Natural killer cell (primary cell): ENCODE measurements around the gene TREM2. TPM values are rescaled to one million over a fixed set of nuclear protein-coding genes. Genes with fewer than 3 reads are reported as not detected.

Experiments
- ATAC-seq, 3 donors: fragments of 150-1000 bp in 2 of 3; fragments of 200-7000 bp in 1 of 3; cut with Tn5 transposase; 1 replicate in 1 of 3; 2 replicates in 2 of 3; pipeline ENCODE4 v1.10.0; 2021; ENCODE audit warnings: mild to moderate bottlenecking in 2 of 3, moderate library complexity in 2 of 3
- DNase-seq, 2 donors: peaks; one replicate each; pipeline versions ENCODE4 v3.0.0 to v3.0.0-alpha.2; 2013 to 2021; ENCODE audit warnings: mixed read lengths in 1 of 2
- H3K27ac ChIP-seq: one replicate; pipeline ENCODE4 v1.5.1; 2013; ENCODE audit warnings: mild to moderate bottlenecking, low read length
- H3K27me3 ChIP-seq: one replicate; pipeline ENCODE4 v1.6.1; 2013; ENCODE audit warnings: low read length; ENCODE audit not compliant: control insufficient read depth, insufficient read depth
- H3K36me3 ChIP-seq: one replicate; pipeline ENCODE4 v1.6.1; 2013; ENCODE audit warnings: low read length; ENCODE audit not compliant: control insufficient read depth, insufficient read depth
- H3K4me1 ChIP-seq: one replicate; pipeline ENCODE4 v1.6.1; 2013; ENCODE audit warnings: low read length; ENCODE audit not compliant: control insufficient read depth, insufficient read depth
- H3K4me3 ChIP-seq: one replicate; pipeline ENCODE4 v1.5.1; 2013; ENCODE audit warnings: low read length
- H3K9me3 ChIP-seq: one replicate; pipeline ENCODE4 v1.6.1; 2013; ENCODE audit warnings: low read length; ENCODE audit not compliant: control insufficient read depth, insufficient read depth
- H3K27ac Mint-ChIP-seq, 2 donors: one replicate each; pipeline ENCODE4 v1.8.0; 2022; ENCODE audit warnings: mild to moderate bottlenecking in 2 of 2, mixed read lengths in 2 of 2, moderate library complexity in 1 of 2
- H3K27me3 Mint-ChIP-seq, 2 donors: one replicate each; pipeline ENCODE4 v1.8.0; 2022; ENCODE audit warnings: low read depth in 2 of 2, mixed read lengths in 2 of 2
- H3K36me3 Mint-ChIP-seq: one replicate; pipeline ENCODE4 v1.8.0; 2022; ENCODE audit warnings: mixed read lengths
- H3K4me1 Mint-ChIP-seq, 2 donors: one replicate each; pipeline ENCODE4 v1.8.0; 2022; ENCODE audit warnings: mixed read lengths in 2 of 2
- H3K4me3 Mint-ChIP-seq: one replicate; pipeline ENCODE4 v1.8.0; 2022; ENCODE audit warnings: mild to moderate bottlenecking, moderate library complexity, mixed read lengths
- H3K9me3 Mint-ChIP-seq, 2 donors: one replicate each; pipeline ENCODE4 v1.8.0; 2022; ENCODE audit warnings: mixed read lengths in 2 of 2
- WGBS: methylation state at CpG from one replicate; pipeline ENCODE4 v1.1.7; 2013; ENCODE audit warnings: missing lambda C conversion rate; ENCODE audit not compliant: insufficient coverage; 5-methylcytosine and 5-hydroxymethylcytosine counted together
- intact Hi-C: fragments of 100-400 bp; cut with micrococcal nuclease; formaldehyde crosslinking; loops from one replicate; pipeline ENCODE4 v1.14.2; 2022
- total RNA-seq, 4 donors: library from RNA; stranded (reverse); fragments of 120-200 nt in 1 of 4; gene quantifications; one replicate each; pipeline versions ENCODE4 v1.2.3 to v1.2.4, GENCODE V29; 2013 to 2022
- TF ChIP-seq, protein P1 (sequence below): fragments of 200-600 bp; IDR thresholded peaks from one replicate; pipeline ENCODE4 v1.8.0; 2022; ENCODE audit warnings: antibody characterized with exemption

The TREM2 gene
- total RNA-seq, 3 donors from 2014 or later (not counting 1 experiment from before 2014, with no cell fraction given), result not detected

DNA sequence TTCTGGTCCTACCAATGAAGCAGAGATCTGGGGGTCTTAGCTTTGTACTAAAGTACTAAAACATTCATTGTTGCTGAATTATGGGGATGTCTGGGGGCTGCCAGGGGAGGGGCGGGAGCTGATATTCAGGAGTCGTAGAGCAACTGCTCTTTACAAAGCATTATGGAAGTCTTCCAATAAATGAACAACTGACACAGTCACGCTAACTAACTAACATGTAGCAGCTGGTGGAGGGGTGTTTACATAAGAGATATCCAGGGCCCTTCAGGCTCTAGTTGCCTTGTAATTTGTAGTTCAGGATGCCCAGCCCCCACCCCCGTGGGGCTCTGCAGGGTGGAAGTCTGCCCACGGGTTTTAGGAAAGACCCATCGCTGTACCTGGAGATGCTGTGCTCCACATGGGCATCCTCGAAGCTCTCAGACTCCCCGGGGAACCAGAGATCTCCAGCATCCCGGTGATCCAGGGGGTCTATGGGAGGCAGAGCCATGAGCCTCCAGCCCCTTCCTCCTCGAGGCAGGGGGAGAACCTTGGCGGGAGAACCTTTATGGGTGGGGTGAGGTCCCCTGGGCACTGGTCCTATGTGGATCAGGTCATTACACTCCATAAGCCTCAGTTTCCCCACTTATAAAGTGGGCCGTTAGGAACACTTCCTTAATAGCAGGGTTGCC, 3.4 kb downstream of the TREM2 start:
- Histone ChIP-seq H3K27me3 (no peaks in the 10 kb centered on the region), H3K36me3 (no peaks in the 10 kb centered on the region), H3K4me1 (peaks cover 5% of the 10 kb centered on the region), H3K9me3 (no peaks in the 10 kb centered on the region), H3K27ac (no peak overlapping the region), H3K4me3 (no peak overlapping the region)
- H3K4me3 Mint-ChIP-seq, result no peak overlapping the region
- H3K9me3 Mint-ChIP-seq, result no peaks in the 10 kb centered on the region
- WGBS, result 87% methylated on average over 10 of the region's 12 CpGs
- H3K4me1 Mint-ChIP-seq, result no peaks in the 10 kb centered on the region
- TF ChIP-seq, protein P1, sequence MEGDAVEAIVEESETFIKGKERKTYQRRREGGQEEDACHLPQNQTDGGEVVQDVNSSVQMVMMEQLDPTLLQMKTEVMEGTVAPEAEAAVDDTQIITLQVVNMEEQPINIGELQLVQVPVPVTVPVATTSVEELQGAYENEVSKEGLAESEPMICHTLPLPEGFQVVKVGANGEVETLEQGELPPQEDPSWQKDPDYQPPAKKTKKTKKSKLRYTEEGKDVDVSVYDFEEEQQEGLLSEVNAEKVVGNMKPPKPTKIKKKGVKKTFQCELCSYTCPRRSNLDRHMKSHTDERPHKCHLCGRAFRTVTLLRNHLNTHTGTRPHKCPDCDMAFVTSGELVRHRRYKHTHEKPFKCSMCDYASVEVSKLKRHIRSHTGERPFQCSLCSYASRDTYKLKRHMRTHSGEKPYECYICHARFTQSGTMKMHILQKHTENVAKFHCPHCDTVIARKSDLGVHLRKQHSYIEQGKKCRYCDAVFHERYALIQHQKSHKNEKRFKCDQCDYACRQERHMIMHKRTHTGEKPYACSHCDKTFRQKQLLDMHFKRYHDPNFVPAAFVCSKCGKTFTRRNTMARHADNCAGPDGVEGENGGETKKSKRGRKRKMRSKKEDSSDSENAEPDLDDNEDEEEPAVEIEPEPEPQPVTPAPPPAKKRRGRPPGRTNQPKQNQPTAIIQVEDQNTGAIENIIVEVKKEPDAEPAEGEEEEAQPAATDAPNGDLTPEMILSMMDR, result no peak
- DNase-seq (no peak), ATAC-seq (no peak)
- H3K27ac Mint-ChIP-seq, result no peak overlapping the region
- intact Hi-C loops, result no loop called here
- no peaks in the 10 kb centered on the region for H3K36me3 Mint-ChIP-seq
- peaks cover 9 to 11% of the 10 kb centered on the region in 2 donors for H3K27me3 Mint-ChIP-seq

DNA sequence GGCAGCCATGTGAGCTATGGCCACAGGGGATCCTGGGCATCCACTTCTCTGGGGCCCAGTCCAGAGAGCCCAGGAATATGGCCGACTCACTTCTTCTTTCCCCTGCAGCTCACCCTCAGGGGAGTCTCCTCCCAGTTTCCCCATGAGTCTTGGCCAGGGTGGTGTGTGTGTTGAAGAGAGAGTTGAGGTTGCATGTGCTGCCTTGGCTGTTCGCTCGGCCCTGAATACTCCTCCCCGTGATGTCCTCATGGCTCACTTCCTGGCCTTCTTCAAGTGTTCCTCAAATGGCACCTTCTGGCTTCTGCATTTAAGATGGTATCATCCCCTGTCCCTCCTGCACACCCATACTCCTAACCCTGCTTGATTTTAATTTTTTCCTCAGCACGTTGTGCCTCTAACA, 5.6 kb downstream of the TREM2 start:
- H3K4me1 Mint-ChIP-seq, result peaks cover 0 to 4% of the 10 kb centered on the region in 2 donors
- H3K36me3 Mint-ChIP-seq, result no peaks in the 10 kb centered on the region
- TF ChIP-seq, protein P1, result no peak
- peaks cover 5% of the 10 kb centered on the region for H3K4me1 ChIP-seq
- H3K27ac Mint-ChIP-seq, result no peak overlapping the region
- H3K4me3 Mint-ChIP-seq, result no peak overlapping the region
- no peaks in the 10 kb centered on the region for H3K9me3 Mint-ChIP-seq
- 91% methylated on average over 5 of the region's 5 CpGs for WGBS
- no peaks in the 10 kb centered on the region for H3K27me3 ChIP-seq
- DNase-seq, result no peak
- no peaks in the 10 kb centered on the region for H3K9me3 ChIP-seq
- no peaks in the 10 kb centered on the region for H3K36me3 ChIP-seq
- H3K27ac ChIP-seq, result no peak overlapping the region
- peak in 1 of 3 donors; percentile 10 for ATAC-seq
- no peak overlapping the region for H3K4me3 ChIP-seq
- H3K27me3 Mint-ChIP-seq, result peaks cover 9% of the 10 kb centered on the region in 2 donors
- intact Hi-C loops, result no loop called here

DNA sequence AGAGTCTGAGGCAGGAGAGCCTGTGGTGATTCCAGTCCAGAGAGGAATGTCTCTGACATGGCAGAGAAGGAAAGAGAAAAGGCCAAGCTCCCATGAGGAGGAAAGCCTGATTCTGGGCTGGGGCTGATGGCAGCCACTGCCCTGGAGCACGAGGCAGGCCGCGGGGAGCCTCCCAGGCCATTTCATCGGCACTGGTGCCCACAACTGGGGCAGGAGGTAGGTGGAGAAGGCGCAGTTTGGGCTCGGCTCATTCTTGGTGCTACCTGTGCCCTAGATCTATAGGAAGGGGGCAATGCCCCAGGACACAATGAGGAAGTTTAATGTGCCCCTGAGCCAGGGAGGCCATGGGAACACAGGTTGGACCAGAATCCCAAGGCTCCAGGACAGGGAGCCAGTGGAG, 6.1 kb downstream of the TREM2 start:
- ATAC-seq, result no peak
- no peak overlapping the region for H3K27ac Mint-ChIP-seq
- 93% methylated on average over 6 of the region's 6 CpGs for WGBS

More for the DNA sequence above, 6.1 kb downstream of the TREM2 start:
- Histone ChIP-seq H3K27ac (no peak overlapping the region), H3K27me3 (no peaks in the 10 kb centered on the region), H3K4me1 (peaks cover 5% of the 10 kb centered on the region), H3K36me3 (no peaks in the 10 kb centered on the region), H3K4me3 (no peak overlapping the region), H3K9me3 (no peaks in the 10 kb centered on the region)
- peaks cover 0 to 4% of the 10 kb centered on the region in 2 donors for H3K4me1 Mint-ChIP-seq
- TF ChIP-seq, protein P1, result no peak
- H3K9me3 Mint-ChIP-seq, result no peaks in the 10 kb centered on the region
- intact Hi-C loops, result no loop called here
- H3K36me3 Mint-ChIP-seq, result no peaks in the 10 kb centered on the region
- H3K27me3 Mint-ChIP-seq, result peaks cover 6 to 9% of the 10 kb centered on the region in 2 donors
- H3K4me3 Mint-ChIP-seq, result no peak overlapping the region
- no peak for DNase-seq
